Aorta (tissue), 5 donors: Measurements from ENCODE around the gene TPST1. TPM values are rescaled to one million over a fixed set of nuclear protein-coding genes. Genes with fewer than 3 reads are reported as not detected.
"Not testable (repeated sequence)": the region's sequence is repeated elsewhere in the genome, so short reads cannot be mapped to it uniquely, and the experiment has no call there.

Source experiments
- ATAC-seq: fragments of 200-7000 bp; cut with Tn5 transposase; one replicate; pipeline ENCODE4 v1.9.1; 2022; ENCODE audit warnings: moderate library complexity; ENCODE audit not compliant: low FRiP score
- DNase-seq, 2 donors: peaks; one replicate each; pipeline ENCODE4 v3.0.0-alpha.2; 2020
- H3K27ac ChIP-seq, 2 donors: one replicate each; pipeline ENCODE4 v1.5.1; 2013; ENCODE audit warnings: low read length in 2 of 2, mild to moderate bottlenecking in 2 of 2, moderate library complexity in 2 of 2, control low read depth in 1 of 2, inconsistent platforms in 1 of 2, low read depth in 1 of 2
- H3K27me3 ChIP-seq, 2 donors: one replicate each; pipeline ENCODE4 v1.6.1; 2013; ENCODE audit warnings: control low read depth in 1 of 2, low read length in 1 of 2, mild to moderate bottlenecking in 1 of 2, moderate library complexity in 1 of 2; ENCODE audit not compliant: insufficient read depth in 2 of 2, control insufficient read depth in 1 of 2
- H3K36me3 ChIP-seq, 2 donors: one replicate each; pipeline ENCODE4 v1.6.1; 2013; ENCODE audit warnings: control low read depth in 1 of 2, low read length in 1 of 2, mild to moderate bottlenecking in 1 of 2; ENCODE audit not compliant: insufficient read depth in 2 of 2, control insufficient read depth in 1 of 2
- H3K4me1 ChIP-seq, 2 donors: one replicate each; pipeline ENCODE4 v1.6.1; 2013; ENCODE audit warnings: low read length in 2 of 2, control low read depth in 1 of 2, mild to moderate bottlenecking in 1 of 2, moderate library complexity in 1 of 2; ENCODE audit not compliant: insufficient read depth in 2 of 2, control insufficient read depth in 1 of 2
- H3K4me3 ChIP-seq, 2 donors: one replicate each; pipeline ENCODE4 v1.5.1; 2013; ENCODE audit warnings: low read length in 2 of 2, control low read depth in 1 of 2, mild to moderate bottlenecking in 1 of 2
- H3K9me3 ChIP-seq: one replicate; pipeline ENCODE4 v1.6.1; 2013; ENCODE audit warnings: mild to moderate bottlenecking, low read length; ENCODE audit not compliant: control insufficient read depth
- WGBS, 2 donors: extraction: QIAGEN DNeasy Blood & Tissue Kit; methylation state at CpG; one replicate each; pipeline ENCODE4 v1.1.7; 2013; 5-methylcytosine and 5-hydroxymethylcytosine counted together
- intact Hi-C, 2 donors: fragments of 100-400 bp; cut with DNase I; formaldehyde crosslinking; loops; one replicate each; pipeline versions ENCODE4 v1.14.2 to v1.15.0; 2022
- polyA plus RNA-seq, 2 donors: library from polyadenylated mRNA; stranded (reverse); fragments of 200-250 nt; gene quantifications; one replicate each; pipeline ENCODE4 v1.2.3, GENCODE V29; 2013
- total RNA-seq, 2 donors: library from RNA; stranded (reverse); fragmentation: NEBNext Ultra II Directional; extraction: Animal tissue kit (Norgen Biotek cat#: 25700); gene quantifications; one replicate each; pipeline ENCODE4 v1.2.1, GENCODE V29; 2021
- donor health status: healthy with polysubstance abuse.
- donor health status: Bipolar disorder and iron deficiency.
- donor health status: DM: no; HTN: no; CAD: no.
- donor health status: DM: no; HTN: no; CAD: no.
- donor health status: DM: yes; HTN: yes; CAD: no.

TPST1 gene
- total and polyA plus RNA-seq, 4 donors: 7.1 to 38.8 (median 16.2) TPM

- no peaks in the 10 kb centered on the region for H3K27me3 ChIP-seq
- no peaks in the 10 kb centered on the region for H3K36me3 ChIP-seq
- 30 to 31% methylated on average over 16 of the region's 16 CpGs for WGBS, 2 donors
- intact Hi-C loops: no loop called here
- ATAC-seq: peak; percentile 91
- no peaks in the 10 kb centered on the region for H3K9me3 ChIP-seq
- H3K4me3 ChIP-seq: no peak overlapping the region
- no peaks in the 10 kb centered on the region for H3K4me1 ChIP-seq
- no peak overlapping the region for H3K27ac ChIP-seq
- DNase-seq: peak; percentile 86 to 87
These were observed 34.6 kb upstream of the TPST1 start for GRCh38 chr7:66170309-66171231.

DNA sequence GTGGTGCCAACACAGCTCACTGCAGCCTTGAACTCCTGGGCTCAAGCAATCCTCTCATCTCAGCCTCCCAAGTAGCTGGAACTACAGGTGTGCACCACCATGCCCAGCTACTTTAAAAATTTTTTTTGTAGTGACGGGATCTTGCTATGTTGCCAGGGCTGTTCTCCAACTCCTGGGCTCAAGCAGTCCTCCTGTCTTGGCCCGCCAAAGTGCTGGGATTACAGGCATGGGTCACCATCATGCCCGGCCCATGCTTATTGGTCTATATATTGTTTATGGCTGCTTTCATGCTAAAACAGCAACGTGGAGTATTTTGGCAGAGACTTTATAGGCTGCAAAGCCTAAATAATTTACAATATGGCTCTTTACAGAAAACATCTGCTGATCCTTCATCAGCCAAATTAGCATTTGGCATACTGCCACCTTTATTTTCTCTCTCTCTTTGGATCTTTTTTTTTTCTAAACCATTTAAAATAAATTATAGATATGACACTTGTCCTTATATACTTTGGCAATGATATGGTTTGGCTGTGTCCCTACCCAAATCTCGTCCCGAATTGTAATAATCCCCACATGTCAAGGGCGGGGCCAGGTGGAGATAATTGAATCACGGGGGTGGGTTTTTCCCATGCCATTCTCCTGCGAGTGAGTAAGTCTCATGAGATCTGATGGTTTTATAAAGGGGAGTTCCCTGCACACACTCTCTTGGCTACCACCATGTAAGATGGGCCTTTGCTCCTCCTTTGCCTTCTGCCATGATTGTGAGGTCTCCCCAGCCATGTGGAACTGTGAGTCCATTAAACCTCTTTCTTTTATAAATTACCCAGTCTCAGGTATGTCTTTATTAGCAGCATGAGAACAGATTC, 32.4 kb upstream of the TPST1 start:
- H3K4me3 ChIP-seq, H3K9me3 ChIP-seq, H3K27me3 ChIP-seq, intact Hi-C loops, H3K4me1 ChIP-seq, H3K36me3 ChIP-seq, DNase-seq, ATAC-seq, H3K27ac ChIP-seq: not testable (repeated sequence)
- WGBS, 2 donors: 76 to 77% methylated on average over 9 of the region's 9 CpGs

GRCh38 chr7:66173856-66174255, 31.3 kb upstream of the TPST1 start:
- ATAC-seq (no peak), DNase-seq (no peak)
- H3K27ac ChIP-seq: no peak overlapping the region
- H3K9me3 ChIP-seq: peaks cover 2% of the 10 kb centered on the region
- no peak overlapping the region for H3K4me3 ChIP-seq
- no peaks in the 10 kb centered on the region for H3K36me3 ChIP-seq
- H3K4me1 ChIP-seq: no peaks in the 10 kb centered on the region
- H3K27me3 ChIP-seq: no peaks in the 10 kb centered on the region
- intact Hi-C loops: no loop called here
- WGBS, 2 donors: 90 to 93% methylated on average over 5 of the region's 5 CpGs

GRCh38 chr7:66175006-66175405, 30.1 kb upstream of the TPST1 start:
- H3K4me3 ChIP-seq, H3K9me3 ChIP-seq, ATAC-seq, intact Hi-C loops, H3K27ac ChIP-seq, H3K4me1 ChIP-seq, H3K27me3 ChIP-seq, DNase-seq, H3K36me3 ChIP-seq: not testable (repeated sequence)
- WGBS, 2 donors: 92 to 93% methylated on average over 8 of the region's 8 CpGs

DNA sequence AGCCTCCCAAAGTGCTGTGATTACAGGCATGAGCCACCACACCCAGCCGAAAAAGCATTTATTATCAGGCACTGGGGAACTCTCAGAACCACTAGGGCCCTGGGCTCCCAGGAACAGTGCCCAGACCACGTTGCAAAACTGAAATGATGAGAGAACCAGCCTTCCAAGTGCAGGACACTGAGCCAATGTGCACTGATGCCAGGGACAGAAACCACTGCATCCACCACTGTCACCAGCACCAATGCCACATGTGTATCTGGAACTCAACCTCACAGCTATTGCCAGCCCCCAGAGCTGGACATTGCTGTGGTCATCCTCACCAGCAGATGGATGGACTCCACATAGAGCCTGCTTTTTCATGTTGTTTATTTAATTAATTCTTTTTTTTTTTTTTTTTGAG, 28.2 kb upstream of the TPST1 start:
- peak; percentile 41 for ATAC-seq

DNA sequence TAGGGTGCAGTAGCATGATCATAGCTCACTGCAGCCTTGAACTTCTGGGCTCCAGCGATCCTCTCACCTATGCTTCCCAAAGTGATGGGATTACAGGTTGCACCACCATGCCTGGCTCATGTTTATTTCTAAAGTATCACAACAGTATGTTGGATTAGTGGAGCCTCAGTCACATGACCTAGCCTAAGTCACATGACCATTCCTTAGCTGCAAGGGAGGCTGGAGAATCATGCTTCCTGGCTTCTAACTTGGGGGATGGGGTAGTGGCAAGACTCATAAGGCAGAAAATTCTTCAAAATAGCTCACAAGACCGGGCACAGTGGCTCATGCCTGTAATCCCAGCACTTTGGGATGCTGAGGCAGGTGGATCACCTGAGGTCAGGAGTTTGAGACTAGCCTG, 26.9 kb upstream of the TPST1 start:
- Histone ChIP-seq H3K27ac (no peak overlapping the region), H3K27me3 (no peaks in the 10 kb centered on the region), H3K9me3 (peaks cover 2% of the 10 kb centered on the region), H3K36me3 (no peaks in the 10 kb centered on the region), H3K4me1 (no peaks in the 10 kb centered on the region), H3K4me3 (no peak overlapping the region)
- intact Hi-C loops: no loop called here
- ATAC-seq (no peak), DNase-seq (no peak)
- 96 to 99% methylated on average over 2 of the region's 2 CpGs for WGBS, 2 donors

More for the DNA sequence above, 28.2 kb upstream of the TPST1 start:
- H3K36me3 ChIP-seq: no peaks in the 10 kb centered on the region
- H3K27ac ChIP-seq: no peak overlapping the region
- 39 to 44% methylated on average over 2 of the region's 2 CpGs for WGBS, 2 donors
- no peak overlapping the region for H3K4me3 ChIP-seq
- no peaks in the 10 kb centered on the region for H3K27me3 ChIP-seq
- H3K9me3 ChIP-seq: peaks cover 2% of the 10 kb centered on the region
- intact Hi-C loops: no loop called here
- no peaks in the 10 kb centered on the region for H3K4me1 ChIP-seq
- peak in 1 of 2 donors; percentile 53 for DNase-seq

DNA sequence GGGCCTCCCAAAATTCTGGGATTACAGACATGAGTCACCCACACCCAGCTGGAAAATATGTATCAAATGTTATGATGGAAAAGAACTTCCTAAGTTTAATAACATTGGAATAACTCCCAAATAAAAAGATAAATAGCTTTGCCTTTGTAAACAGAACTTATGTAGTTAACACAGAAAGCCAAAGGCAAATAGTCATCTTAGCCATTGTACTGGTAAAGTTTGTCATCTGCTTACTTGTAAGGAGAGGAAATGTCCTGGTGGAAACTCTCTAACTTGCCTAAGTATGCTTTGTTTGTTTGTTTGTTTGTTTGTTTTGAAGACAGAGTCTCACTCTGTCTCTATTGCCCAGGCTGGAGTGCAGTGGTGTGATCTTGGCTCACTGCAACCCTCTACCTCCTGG, 23.8 kb upstream of the TPST1 start:
- no peaks in the 10 kb centered on the region for H3K27me3 ChIP-seq
- no peak for DNase-seq
- no peaks in the 10 kb centered on the region for H3K36me3 ChIP-seq
- no peak for ATAC-seq
- intact Hi-C loops: no loop called here
- H3K9me3 ChIP-seq: peaks cover 2% of the 10 kb centered on the region
- no peak overlapping the region for H3K4me3 ChIP-seq
- no peak overlapping the region for H3K27ac ChIP-seq
- no peaks in the 10 kb centered on the region for H3K4me1 ChIP-seq

- Histone ChIP-seq H3K27ac (no peak overlapping the region), H3K9me3 (peaks cover 2% of the 10 kb centered on the region), H3K4me1 (no peaks in the 10 kb centered on the region), H3K27me3 (no peaks in the 10 kb centered on the region), H3K4me3 (no peak overlapping the region), H3K36me3 (no peaks in the 10 kb centered on the region)
- DNase-seq (no peak), ATAC-seq (no peak)
- 92 to 98% methylated on average over 2 of the region's 2 CpGs for WGBS, 2 donors
- intact Hi-C loops: no loop called here
These were observed 23.3 kb upstream of the TPST1 start for GRCh38 chr7:66181845-66182244.
